Epithelial cell of prostate (primary cell): ENCODE data around the gene PSMC3IP.
"Not testable (repeated sequence)": the region's sequence is repeated elsewhere in the genome, so short reads cannot be mapped to it uniquely, and the experiment has no call there.

ENCODE experiments used
- DNase-seq: peaks from one replicate; pipeline ENCODE4 v3.0.0-alpha.2; 2011; ENCODE audit warnings: low read depth, low spot score
- H3K27ac ChIP-seq: fragments of 450-650 bp; 2 replicates; pipeline ENCODE4 v1.5.1; 2017; ENCODE audit warnings: mild to moderate bottlenecking

Gene PSMC3IP

GRCh38 chr17:42543190-42544079, 34.1 kb downstream of the PSMC3IP start:
- no peak for DNase-seq
- no peak overlapping the region for H3K27ac ChIP-seq

GRCh38 chr17:42541041-42541833, 36.3 kb downstream of the PSMC3IP start:
- no peak for DNase-seq
- H3K27ac ChIP-seq, result peak overlapping the region; percentile 50

- not testable (repeated sequence) for DNase-seq
- H3K27ac ChIP-seq, result peak overlapping the region; percentile 50
Observed at GRCh38 chr17:42540558-42540957, 37.0 kb downstream of the PSMC3IP start.

GRCh38 chr17:42538482-42538881, 39.0 kb downstream of the PSMC3IP start:
- H3K27ac ChIP-seq, result no peak overlapping the region
- no peak for DNase-seq

- H3K27ac ChIP-seq, result no peak overlapping the region
- DNase-seq, result no peak
Observed at GRCh38 chr17:42537826-42538451, 39.6 kb downstream of the PSMC3IP start.

- DNase-seq, result no peak
- H3K27ac ChIP-seq, result peak overlapping the region; percentile 57
Observed at GRCh38 chr17:42537156-42537805, 40.2 kb downstream of the PSMC3IP start.

- no peak for DNase-seq
- peak overlapping the region; percentile 57 for H3K27ac ChIP-seq
Observed at GRCh38 chr17:42536372-42537155, 41.0 kb downstream of the PSMC3IP start.

GRCh38 chr17:42536048-42536371, 41.5 kb downstream of the PSMC3IP start, which contains the start of gene NAGLU:
Gene NAGLU (plus strand): TSS chr17:42536241. CDS start chr17:42536273, 32 bp downstream.
- H3K27ac ChIP-seq, result peak within 1 kb of the TSS; percentile 57
- no peak for DNase-seq

- DNase-seq, result no peak
- H3K27ac ChIP-seq, result peak overlapping the region; percentile 57
Observed at GRCh38 chr17:42535155-42536047, 42.1 kb downstream of the PSMC3IP start.

GRCh38 chr17:42531455-42532354, 45.8 kb downstream of the PSMC3IP start:
- H3K27ac ChIP-seq, result peak overlapping the region; percentile 94
- DNase-seq, result no peak

- peak overlapping the region; percentile 94 for H3K27ac ChIP-seq
- no peak for DNase-seq
Observed at GRCh38 chr17:42530952-42531454, 46.5 kb downstream of the PSMC3IP start.

GRCh38 chr17:42529061-42529460, 48.5 kb downstream of the PSMC3IP start:
- H3K27ac ChIP-seq, result peak overlapping the region; percentile 94
- DNase-seq, result no peak

GRCh38 chr17:42527932-42528331, 49.6 kb downstream of the PSMC3IP start:
- no peak for DNase-seq
- no peak overlapping the region for H3K27ac ChIP-seq

- no peak for DNase-seq
- H3K27ac ChIP-seq, result peak overlapping the region; percentile 66
Observed at GRCh38 chr17:42526031-42526444, 51.5 kb downstream of the PSMC3IP start.

- peak overlapping the region; percentile 66 for H3K27ac ChIP-seq
- DNase-seq, result peak; percentile 69
Observed at GRCh38 chr17:42525221-42525620, 52.3 kb downstream of the PSMC3IP start.

GRCh38 chr17:42522798-42523278, 54.7 kb downstream of the PSMC3IP start:
- no peak overlapping the region for H3K27ac ChIP-seq

More at GRCh38 chr17:42522798-42523278, 54.7 kb downstream of the PSMC3IP start:
- no peak for DNase-seq
